HG03469 (cell line): ENCODE measurements around the gene ING1.
"Not testable (repeated sequence)": the region's sequence is repeated elsewhere in the genome, so short reads cannot be mapped to it uniquely, and the experiment has no call there.

Source experiments
- ATAC-seq: cut with Tn5 transposase; IDR thresholded peaks from one replicate; pipeline ENCODE4 v1.9.1; 2021; ENCODE audit warnings: mild to moderate bottlenecking, moderate library complexity, moderate number of reproducible peaks; ENCODE audit not compliant: unreplicated experiment

ING1 gene

DNA sequence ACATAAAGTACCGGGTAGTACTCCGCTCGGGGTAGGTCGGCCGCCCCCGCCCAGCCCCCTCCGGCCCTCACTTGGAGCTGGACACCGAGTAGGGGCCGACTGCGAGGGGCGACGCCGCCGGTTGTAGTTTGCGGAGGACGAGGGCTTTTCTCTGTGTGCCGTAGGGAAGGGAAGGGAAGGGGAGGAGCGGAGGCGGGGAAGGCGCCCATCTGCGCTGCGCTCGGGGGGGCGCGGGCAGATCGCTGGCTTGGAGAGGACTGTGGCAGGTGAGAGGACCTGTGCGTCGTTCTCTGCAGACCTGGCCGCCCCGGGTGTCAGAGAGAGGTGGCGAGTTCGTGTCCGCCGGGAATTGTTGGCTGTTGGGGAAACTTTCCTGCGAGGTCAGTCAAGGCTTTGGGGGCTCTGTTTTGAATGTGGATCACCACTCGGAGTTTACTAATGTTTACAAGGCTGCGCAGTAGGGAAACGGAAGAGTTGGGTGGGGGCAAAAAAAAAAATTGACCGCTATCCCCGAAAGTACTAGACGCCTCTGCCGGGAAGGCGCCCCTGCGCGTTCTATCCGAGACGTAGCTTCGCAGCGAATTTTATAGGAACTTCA is 1.4 kb downstream of the ING1 start:
- ATAC-seq, result no peak

DNA sequence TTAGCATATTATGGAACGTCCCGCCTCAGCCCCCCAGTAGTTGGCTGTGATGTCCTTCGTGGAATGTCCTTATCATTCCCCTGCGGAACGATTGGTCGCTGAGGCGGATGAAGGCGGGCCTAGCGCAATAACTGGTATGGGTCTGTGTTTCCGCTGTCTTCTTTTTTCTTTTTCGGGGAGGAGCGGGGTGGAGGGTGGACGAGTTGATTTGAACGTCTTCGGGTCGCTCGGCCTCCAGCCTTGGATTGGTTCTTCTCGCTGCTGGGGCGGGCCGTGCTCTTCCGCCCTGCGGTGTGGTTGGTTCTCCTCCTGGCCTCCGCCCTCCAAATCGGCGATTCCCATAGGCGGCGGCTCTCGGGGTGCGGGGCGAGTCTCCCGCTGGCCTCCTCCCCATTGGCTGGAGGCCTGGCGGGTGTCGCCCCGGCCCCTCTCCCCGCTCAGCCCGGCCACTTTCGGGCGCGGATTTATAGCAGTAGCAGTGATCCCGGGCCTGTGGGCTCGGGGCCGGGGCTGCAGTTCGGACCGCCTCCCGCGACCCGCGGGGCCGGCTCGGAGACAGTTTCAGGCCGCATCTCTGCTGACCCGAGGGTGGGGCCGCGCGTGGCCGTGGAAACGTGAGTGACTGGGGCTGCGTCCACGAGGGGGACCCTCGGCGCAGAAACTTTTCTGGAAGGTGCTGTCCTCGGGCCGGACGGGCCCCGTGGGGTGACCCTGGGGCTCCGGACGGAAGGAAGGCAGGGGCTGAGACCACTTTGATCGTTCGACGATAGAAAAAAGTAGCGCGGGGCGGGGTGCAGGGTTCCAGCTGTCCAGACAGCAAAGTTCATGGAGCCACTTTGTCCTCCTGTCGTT is 2.1 kb downstream of the ING1 start:
- peak; percentile 42 for ATAC-seq

GRCh38 chr13:110716247-110716515 is 2.7 kb downstream of the ING1 start:
- no peak for ATAC-seq

DNA sequence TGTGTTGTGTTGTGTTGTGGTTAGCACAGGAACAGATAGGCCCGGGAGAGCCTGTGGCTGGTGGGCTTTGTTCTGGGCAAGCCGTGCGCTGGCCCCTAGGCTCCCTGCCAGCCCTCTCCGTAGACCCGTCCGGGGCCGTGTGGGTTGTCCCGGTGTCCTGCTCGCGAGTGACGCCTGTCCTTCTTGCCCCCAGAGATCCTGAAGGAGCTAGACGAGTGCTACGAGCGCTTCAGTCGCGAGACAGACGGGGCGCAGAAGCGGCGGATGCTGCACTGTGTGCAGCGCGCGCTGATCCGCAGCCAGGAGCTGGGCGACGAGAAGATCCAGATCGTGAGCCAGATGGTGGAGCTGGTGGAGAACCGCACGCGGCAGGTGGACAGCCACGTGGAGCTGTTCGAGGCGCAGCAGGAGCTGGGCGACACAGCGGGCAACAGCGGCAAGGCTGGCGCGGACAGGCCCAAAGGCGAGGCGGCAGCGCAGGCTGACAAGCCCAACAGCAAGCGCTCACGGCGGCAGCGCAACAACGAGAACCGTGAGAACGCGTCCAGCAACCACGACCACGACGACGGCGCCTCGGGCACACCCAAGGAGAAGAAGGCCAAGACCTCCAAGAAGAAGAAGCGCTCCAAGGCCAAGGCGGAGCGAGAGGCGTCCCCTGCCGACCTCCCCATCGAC is 5.7 kb downstream of the ING1 start:
- no peak for ATAC-seq

- ATAC-seq, result no peak
Observed at GRCh38 chr13:110722971-110723370, 9.5 kb downstream of the ING1 start.

GRCh38 chr13:110723598-110723997 is 10.1 kb downstream of the ING1 start:
- ATAC-seq, result no peak

DNA sequence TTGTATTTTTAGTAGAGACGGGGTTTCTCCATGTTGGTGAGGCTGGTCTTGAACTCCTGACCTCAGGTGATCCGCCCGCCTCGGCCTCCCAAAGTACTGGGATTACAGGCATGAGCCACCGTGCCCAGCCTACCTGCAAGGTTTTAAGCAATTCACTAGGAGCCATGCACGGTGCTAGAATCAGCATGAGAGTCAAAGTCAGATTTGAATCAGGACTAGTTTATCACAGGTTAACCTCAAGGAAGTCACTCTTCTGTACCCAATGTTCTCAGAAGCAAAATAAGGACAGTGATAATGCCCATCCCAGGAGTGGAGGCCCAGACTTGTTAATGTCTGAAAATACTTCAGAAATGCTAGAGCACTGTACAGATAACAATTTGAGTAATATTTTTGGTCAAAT is 12.7 kb downstream of the ING1 start:
- ATAC-seq, result not testable (repeated sequence)

GRCh38 chr13:110726726-110727125 is 13.2 kb downstream of the ING1 start:
- ATAC-seq, result peak; percentile 63

DNA sequence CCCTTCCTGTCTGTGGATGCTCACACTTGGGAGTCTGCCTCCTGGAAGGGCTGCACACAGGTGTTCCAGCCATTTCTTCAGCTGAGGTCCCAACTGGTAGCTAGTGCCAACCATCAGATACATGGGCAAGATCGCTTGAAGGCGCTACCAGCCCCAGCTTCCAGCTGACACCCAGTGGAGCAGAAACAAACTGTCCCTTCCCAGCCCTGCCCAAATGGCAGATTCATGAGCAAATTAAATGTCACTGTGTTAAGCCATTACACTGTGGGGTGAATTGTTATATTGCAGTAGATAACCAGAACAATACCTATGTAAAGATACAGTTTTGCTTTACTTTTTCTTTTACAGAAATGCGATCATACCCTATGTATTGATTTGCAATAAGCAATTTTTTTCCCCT is 17.6 kb downstream of the ING1 start:
- ATAC-seq, result no peak

DNA sequence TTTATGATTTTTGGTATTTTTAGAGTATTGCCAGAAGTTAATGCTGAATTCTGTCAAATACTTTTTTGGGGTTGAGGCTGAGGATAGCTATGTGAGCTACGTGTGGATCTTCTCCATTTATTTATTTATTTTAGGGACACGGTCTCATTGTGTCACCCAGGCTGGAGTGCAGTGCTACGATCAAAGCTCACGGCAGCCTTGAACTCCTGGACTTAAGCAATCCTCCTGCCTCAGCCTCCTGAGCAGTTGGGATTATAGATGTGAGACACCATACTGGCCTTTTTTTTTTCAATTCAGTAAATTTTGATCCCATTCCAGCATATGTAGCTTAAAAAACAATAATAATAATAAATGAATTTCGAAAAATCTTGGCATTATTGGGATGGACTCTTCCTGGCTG is 21.1 kb downstream of the ING1 start:
- ATAC-seq, result no peak

GRCh38 chr13:110737555-110737954 is 24.1 kb downstream of the ING1 start:
- no peak for ATAC-seq

- ATAC-seq, result no peak
Observed at GRCh38 chr13:110743687-110744086, 30.2 kb downstream of the ING1 start.

- no peak for ATAC-seq
Observed at GRCh38 chr13:110746438-110746837, 32.9 kb downstream of the ING1 start.

DNA sequence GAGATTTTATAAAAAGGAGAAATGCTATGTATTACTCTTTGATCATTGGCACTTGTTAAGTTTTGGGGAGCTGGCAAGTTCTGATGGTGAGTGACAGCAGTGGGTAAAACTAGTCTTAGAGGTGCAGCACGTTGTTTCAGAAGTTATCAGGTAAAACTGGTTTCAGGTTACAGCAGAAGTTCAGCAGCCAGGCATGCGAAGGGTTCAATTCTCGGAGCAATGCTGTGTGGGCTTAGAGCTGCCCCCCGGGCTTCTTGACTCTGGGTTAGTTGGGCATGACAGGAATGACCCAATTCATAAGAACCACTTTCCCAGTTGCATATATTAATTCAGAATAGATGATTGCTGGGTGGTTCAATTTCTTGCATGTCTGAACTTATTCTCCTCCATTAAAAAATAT is 34.8 kb downstream of the ING1 start:
- ATAC-seq, result no peak

- ATAC-seq, result no peak
Observed at GRCh38 chr13:110756219-110756631, 42.7 kb downstream of the ING1 start.

- ATAC-seq, result no peak
Observed at GRCh38 chr13:110757296-110757695, 43.8 kb downstream of the ING1 start.

GRCh38 chr13:110758195-110758805 is 44.8 kb downstream of the ING1 start:
- ATAC-seq, result no peak

- no peak for ATAC-seq
Observed at GRCh38 chr13:110759710-110760109, 46.2 kb downstream of the ING1 start.

- ATAC-seq, result no peak
Observed at GRCh38 chr13:110760611-110761010, 47.1 kb downstream of the ING1 start.

DNA sequence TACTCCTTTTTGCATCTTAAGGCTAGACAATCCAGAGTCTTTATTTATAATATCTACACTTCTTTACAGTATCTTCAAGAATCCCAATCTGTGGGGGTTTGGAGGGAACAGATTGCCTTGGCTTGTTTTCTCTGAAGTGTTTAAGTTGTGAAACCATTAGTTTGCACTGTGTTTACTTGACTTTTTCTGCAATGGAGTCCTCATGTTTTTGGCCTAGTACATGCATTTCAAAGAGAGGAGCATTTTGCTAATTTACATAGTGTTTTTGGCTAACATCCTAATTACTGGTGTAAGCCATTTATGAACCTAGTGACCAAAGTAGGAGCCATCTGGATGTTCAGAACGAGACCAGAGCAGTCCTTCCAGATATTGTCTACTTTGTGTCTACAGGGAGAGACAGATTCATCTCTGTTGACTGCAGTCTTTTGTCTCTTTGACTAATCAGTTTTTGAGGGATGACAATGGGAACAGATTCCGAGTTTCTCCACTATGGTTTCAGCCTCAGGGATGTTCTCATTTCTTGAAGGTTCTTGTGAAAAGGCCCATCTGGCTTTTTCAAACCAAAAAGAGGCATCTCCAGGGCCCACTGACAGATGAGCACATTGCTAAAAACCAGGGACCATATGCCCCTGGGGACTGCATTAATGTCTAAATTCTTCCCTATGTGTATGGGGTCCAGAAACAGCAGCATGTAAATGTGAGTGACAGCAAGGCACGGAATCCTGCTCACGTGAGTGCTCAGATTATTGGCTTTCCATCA is 53.4 kb downstream of the ING1 start:
- ATAC-seq, result no peak

GRCh38 chr13:110767476-110767875 is 54.0 kb downstream of the ING1 start:
- ATAC-seq, result no peak
